Choroid plexus epithelial cell (primary cell): Measurements from ENCODE around the gene PACSIN2.
"Not testable (repeated sequence)": the region's sequence is repeated elsewhere in the genome, so short reads cannot be mapped to it uniquely, and the experiment has no call there.

Experiments used
- DNase-seq: peaks from one replicate; pipeline ENCODE4 v3.0.0-alpha.2; 2010; ENCODE audit warnings: low read depth
- H3K4me3 ChIP-seq: 2 replicates; pipeline ENCODE4 v1.5.1; 2011; ENCODE audit warnings: low read depth, mild to moderate bottlenecking, control low read depth, low read length, moderate library complexity
- TF ChIP-seq, protein P1 (sequence below): conservative IDR thresholded peaks from 2 replicates; pipeline ENCODE4 v1.5.1; 2011; ENCODE audit warnings: low read depth, mild to moderate bottlenecking, control low read depth, inconsistent platforms, low read length, moderate library complexity

The PACSIN2 gene

GRCh38 chr22:43004362-43005035, 10.4 kb downstream of the PACSIN2 start:
- H3K4me3 ChIP-seq, result no peak overlapping the region
- DNase-seq, result no peak
- TF ChIP-seq, protein P1, sequence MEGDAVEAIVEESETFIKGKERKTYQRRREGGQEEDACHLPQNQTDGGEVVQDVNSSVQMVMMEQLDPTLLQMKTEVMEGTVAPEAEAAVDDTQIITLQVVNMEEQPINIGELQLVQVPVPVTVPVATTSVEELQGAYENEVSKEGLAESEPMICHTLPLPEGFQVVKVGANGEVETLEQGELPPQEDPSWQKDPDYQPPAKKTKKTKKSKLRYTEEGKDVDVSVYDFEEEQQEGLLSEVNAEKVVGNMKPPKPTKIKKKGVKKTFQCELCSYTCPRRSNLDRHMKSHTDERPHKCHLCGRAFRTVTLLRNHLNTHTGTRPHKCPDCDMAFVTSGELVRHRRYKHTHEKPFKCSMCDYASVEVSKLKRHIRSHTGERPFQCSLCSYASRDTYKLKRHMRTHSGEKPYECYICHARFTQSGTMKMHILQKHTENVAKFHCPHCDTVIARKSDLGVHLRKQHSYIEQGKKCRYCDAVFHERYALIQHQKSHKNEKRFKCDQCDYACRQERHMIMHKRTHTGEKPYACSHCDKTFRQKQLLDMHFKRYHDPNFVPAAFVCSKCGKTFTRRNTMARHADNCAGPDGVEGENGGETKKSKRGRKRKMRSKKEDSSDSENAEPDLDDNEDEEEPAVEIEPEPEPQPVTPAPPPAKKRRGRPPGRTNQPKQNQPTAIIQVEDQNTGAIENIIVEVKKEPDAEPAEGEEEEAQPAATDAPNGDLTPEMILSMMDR, result no peak

GRCh38 chr22:43002202-43002586, 12.8 kb downstream of the PACSIN2 start:
- DNase-seq, result peak; percentile 68
- H3K4me3 ChIP-seq, result peak overlapping the region; percentile 8
- TF ChIP-seq, protein P1, result no peak

GRCh38 chr22:43001271-43002201, 13.4 kb downstream of the PACSIN2 start:
- DNase-seq, result peak; percentile 63
- H3K4me3 ChIP-seq, result peak overlapping the region; percentile 8
- TF ChIP-seq, protein P1, result no peak

DNA sequence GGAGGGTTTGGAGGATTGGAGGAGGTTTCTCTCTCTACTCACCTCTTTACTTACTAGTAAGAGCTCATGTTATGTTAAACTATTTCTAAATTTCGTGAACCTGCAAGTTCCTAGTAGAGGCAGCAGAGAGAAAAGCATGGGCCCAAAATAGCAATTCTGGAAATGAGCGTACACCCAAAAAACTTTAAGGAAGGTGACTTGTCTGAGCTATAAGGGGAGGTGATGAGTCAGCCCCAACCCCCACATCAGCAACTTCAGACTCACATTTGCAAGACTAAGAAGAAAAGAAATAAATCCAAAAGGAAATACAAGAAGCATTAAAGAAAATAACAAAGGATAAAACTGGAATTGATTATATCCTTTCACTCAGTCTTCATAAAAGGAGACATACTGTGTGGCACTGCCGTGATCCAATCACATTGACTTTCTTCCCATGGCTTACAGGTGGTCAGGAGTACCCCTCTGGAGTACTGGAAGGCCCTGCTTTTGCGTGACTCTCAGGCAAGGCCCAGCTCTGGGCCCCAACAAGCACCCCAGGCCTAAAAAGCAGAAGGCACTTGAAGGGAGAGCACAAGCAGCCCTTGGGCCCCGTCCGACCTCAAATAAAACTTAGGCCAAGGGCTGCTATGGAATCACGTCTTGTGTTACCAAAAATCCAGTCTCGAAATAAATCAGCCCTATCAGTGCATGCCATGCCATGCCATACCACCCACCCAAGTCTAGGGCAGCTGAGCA, 14.3 kb downstream of the PACSIN2 start:
- TF ChIP-seq, protein P1, result no peak
- H3K4me3 ChIP-seq, result no peak overlapping the region
- no peak for DNase-seq

DNA sequence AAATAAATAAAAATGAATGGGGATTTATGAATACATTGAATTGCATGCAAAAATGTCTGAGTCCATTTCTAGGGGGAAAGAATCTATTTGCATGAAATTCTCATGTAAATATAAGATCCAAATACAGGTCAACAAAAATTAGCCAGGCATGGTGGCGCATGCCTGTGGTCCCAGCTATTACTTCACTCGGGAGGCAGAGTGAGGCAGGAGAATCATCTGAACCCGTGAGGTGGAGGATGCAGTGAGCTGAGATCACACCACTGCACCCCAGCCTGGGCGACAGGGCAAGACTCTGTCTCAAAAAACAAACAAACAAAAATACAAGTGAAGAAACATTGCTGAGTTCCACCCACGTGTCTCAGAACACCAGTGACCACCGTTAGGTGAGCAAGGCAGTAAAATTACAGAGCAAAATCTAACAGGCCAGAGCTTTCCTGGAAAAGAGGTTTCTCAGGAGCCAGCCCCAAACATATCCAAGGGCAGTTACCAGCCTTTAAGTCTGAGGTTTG, 17.3 kb downstream of the PACSIN2 start:
- TF ChIP-seq, protein P1, result no peak
- no peak overlapping the region for H3K4me3 ChIP-seq
- DNase-seq, result peak; percentile 51

- no peak for DNase-seq
- H3K4me3 ChIP-seq, result no peak overlapping the region
- TF ChIP-seq, protein P1, result no peak
These were observed 18.1 kb downstream of the PACSIN2 start for GRCh38 chr22:42996646-42997365.

DNA sequence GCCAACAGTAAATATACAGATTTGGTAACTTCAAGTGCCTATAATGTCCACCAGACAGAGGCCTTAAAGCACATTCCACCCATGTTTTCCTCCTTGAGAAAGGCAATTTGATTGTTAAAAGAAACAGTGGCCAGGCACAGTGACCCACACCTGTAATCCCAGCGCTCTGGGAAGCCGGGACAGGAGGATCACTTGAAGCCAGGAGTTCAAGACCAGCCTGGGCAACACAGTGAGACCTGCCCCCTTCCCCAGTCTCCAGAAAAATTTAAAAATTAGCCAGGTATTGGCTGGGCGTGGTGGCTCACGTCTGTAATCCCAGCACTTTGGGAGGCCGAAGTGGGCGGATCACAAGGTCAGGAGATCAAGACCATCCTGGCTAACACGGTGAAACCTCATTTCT, 19.3 kb downstream of the PACSIN2 start:
- DNase-seq, H3K4me3 ChIP-seq: not testable (repeated sequence)
